Breast epithelium (tissue), 4 donors: ENCODE data around the gene FMNL2. TPM values are rescaled to one million over a fixed set of nuclear protein-coding genes. Genes with fewer than 3 reads are reported as not detected.

Source experiments
- DNase-seq, 2 donors: peaks; one replicate each; pipeline ENCODE4 v3.0.0-alpha.2; 2019; ENCODE audit warnings: low spot score in 2 of 2
- H3K27ac ChIP-seq, 2 donors: fragments of 200-600 bp; sonication (generic) in 1 of 2; one replicate each; pipeline ENCODE4 v1.5.1; 2016 to 2019; ENCODE audit warnings: mild to moderate bottlenecking in 1 of 2
- H3K27me3 ChIP-seq, 2 donors: fragments of 200-600 bp; sonication (generic) in 1 of 2; one replicate each; pipeline versions ENCODE4 v1.5.1 to v1.6.0; 2017 to 2019; ENCODE audit warnings: control low read depth in 1 of 2, mild to moderate bottlenecking in 1 of 2
- H3K36me3 ChIP-seq: fragments of 200-600 bp; one replicate; pipeline ENCODE4 v1.5.1; 2019
- H3K4me1 ChIP-seq, 2 donors: fragments of 200-600 bp; sonication (generic); one replicate each; pipeline ENCODE4 v1.5.1; 2016 to 2019; ENCODE audit warnings: control low read depth in 1 of 2
- H3K4me3 ChIP-seq, 3 donors: fragments of 200-600 bp; sonication (generic); 1 replicate in 2 of 3; 2 replicates in 1 of 3; pipeline ENCODE4 v1.5.1; 2016 to 2019; ENCODE audit warnings: mild to moderate bottlenecking in 3 of 3, moderate library complexity in 2 of 3
- H3K9me3 ChIP-seq, 2 donors: fragments of 200-600 bp; sonication (generic) in 1 of 2; one replicate each; pipeline ENCODE4 v1.5.1; 2016 to 2019; ENCODE audit warnings: control low read depth in 1 of 2
- POLR2A ChIP-seq: fragments of 450-650 bp; IDR thresholded peaks from one replicate; pipeline ENCODE4 v1.6.1; 2016; ENCODE audit warnings: antibody characterized with exemption, mild to moderate bottlenecking, moderate library complexity
- POLR2AphosphoS5 ChIP-seq, 3 donors: sonication (generic); formaldehyde crosslinking; IDR thresholded peaks; one replicate each; pipeline ENCODE4 v1.6.1; 2017; ENCODE audit warnings: antibody characterized with exemption in 3 of 3
- intact Hi-C: fragments of 100-400 bp; cut with DNase I; formaldehyde crosslinking; loops from one replicate; pipeline ENCODE4 v1.15.1; 2023; ENCODE audit warnings: low total_unique reads
- total RNA-seq, 3 donors: library from RNA; depleted of rRNA; stranded (reverse); fragments of >200 nt; gene quantifications; one replicate each; pipeline ENCODE4 v1.1.0, GENCODE V29; 2016
- TF ChIP-seq, protein P1 (sequence below), 3 donors: fragments of 450-650 bp; IDR thresholded peaks; one replicate each; pipeline ENCODE4 v1.5.1; 2016 to 2017; ENCODE audit warnings: antibody characterized with exemption in 3 of 3, mild to moderate bottlenecking in 3 of 3, moderate library complexity in 3 of 3

Gene FMNL2
- total RNA-seq, 3 donors from 2014 or later: 36.1 to 78.1 (median 40.0) TPM

DNA sequence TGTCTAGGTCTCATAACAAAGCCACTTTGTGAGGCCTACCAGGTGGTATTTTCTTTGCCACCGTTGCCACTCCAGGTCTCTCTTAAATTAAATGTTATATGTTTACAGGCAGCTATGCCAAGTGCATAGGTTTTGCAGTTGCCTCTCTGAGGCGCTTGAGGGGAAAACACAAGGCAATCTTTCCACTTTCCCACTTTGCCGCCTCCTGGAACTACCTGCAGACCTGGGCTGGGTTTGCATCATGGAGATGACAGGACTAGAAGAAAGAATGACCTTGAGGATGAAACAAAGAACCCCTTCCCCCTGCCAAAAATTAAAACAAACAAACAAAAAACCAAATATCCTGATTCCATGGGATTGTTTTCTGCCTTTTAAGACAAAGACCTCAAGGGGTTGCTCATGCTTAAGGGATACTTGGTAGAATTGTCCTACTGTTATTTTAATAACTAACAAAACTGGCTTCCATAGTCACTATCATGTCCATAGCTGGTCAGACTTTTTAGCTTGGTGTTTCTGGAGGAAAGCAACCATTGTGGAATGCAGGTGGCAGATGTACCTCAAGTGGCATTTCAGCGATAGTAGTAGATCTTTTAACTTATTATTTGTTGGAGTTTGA lies 222.4 kb downstream of the FMNL2 start:
- Histone ChIP-seq H3K4me1 (no peaks in the 10 kb centered on the region), H3K27me3 (no peaks in the 10 kb centered on the region), H3K27ac (no peak overlapping the region), H3K9me3 (no peaks in the 10 kb centered on the region), H3K36me3 (no peaks in the 10 kb centered on the region), H3K4me3 (no peak overlapping the region)
- DNase-seq: no peak
- TF ChIP-seq POLR2AphosphoS5 (IDR thresholded peaks at IDR 0.05) (no peak), POLR2A (no peak)
- TF ChIP-seq, protein P1, sequence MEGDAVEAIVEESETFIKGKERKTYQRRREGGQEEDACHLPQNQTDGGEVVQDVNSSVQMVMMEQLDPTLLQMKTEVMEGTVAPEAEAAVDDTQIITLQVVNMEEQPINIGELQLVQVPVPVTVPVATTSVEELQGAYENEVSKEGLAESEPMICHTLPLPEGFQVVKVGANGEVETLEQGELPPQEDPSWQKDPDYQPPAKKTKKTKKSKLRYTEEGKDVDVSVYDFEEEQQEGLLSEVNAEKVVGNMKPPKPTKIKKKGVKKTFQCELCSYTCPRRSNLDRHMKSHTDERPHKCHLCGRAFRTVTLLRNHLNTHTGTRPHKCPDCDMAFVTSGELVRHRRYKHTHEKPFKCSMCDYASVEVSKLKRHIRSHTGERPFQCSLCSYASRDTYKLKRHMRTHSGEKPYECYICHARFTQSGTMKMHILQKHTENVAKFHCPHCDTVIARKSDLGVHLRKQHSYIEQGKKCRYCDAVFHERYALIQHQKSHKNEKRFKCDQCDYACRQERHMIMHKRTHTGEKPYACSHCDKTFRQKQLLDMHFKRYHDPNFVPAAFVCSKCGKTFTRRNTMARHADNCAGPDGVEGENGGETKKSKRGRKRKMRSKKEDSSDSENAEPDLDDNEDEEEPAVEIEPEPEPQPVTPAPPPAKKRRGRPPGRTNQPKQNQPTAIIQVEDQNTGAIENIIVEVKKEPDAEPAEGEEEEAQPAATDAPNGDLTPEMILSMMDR (IDR thresholded peaks at IDR 0.05): no peak
- intact Hi-C loops: no loop called here

DNA sequence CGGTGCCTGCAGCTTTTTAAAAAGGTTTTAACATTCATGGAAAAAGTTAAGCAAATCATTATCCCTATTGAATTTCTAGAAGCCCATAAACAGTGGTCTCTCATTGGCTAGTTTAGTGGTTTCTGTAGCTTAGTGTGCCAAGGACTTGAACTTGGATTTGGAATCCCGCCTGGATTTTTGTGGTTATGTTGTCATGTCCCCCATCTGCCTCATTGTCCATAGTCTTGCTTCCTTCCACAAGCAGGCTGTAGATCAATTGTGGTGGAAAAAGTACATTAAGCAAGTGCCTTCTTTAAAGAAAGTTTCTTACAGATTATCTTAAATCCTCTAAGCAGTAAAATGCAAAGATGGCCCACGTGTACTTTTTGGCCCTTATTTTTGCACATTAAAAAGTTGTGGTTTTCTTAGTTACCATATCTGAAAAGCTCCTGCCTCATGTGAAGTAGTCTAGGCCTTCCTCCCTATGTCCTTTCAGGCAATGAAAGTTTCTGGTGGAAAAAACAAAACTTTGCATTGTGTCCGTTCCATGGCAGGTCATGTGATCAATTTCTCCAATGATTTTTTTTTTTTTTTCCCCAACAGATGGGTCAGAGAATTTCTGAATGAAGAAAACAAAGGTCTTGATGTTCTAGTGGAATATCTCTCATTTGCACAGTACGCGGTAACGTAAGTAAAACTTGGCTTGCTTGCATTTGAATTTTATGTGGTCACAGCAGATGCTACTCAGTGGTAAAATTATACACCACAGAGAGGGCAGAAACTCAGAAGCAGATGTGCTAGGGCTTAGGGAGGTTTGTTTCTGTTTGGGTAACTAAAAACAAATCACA lies 223.4 kb downstream of the FMNL2 start:
- no peak for DNase-seq
- H3K4me1 ChIP-seq: no peaks in the 10 kb centered on the region
- H3K36me3 ChIP-seq: no peaks in the 10 kb centered on the region
- no peak overlapping the region for H3K27ac ChIP-seq
- no peaks in the 10 kb centered on the region for H3K27me3 ChIP-seq
- intact Hi-C loops: no loop called here
- TF ChIP-seq POLR2AphosphoS5 (IDR thresholded peaks at IDR 0.05): no peak
- no peak for TF ChIP-seq POLR2A
- TF ChIP-seq, protein P1 (IDR thresholded peaks at IDR 0.05): no peak
- no peaks in the 10 kb centered on the region for H3K9me3 ChIP-seq
- H3K4me3 ChIP-seq: no peak overlapping the region

DNA sequence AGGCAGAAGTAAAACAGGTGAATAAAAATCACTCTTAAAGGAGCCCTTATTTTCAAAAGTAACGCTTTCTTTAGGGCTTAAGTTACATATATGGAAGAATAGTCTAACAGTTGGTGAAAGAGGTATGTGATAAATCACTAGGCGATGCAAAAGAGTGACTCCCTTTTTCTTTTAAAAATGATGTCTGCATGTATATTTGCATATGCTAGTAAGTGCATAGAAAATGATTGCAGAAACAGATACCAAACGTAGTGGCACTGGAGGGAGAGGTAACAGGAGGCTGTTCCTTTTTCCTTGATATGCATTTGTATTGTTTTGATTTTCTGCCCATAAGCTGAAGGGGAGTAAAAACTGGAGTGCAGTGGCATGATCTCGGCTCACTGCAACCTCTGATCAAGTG lies 224.0 kb downstream of the FMNL2 start:
- no peaks in the 10 kb centered on the region for H3K27me3 ChIP-seq
- H3K4me1 ChIP-seq: no peaks in the 10 kb centered on the region
- TF ChIP-seq POLR2A (no peak), POLR2AphosphoS5 (IDR thresholded peaks at IDR 0.05) (no peak)
- TF ChIP-seq, protein P1 (IDR thresholded peaks at IDR 0.05): no peak
- no peak for DNase-seq
- H3K27ac ChIP-seq: no peak overlapping the region
- intact Hi-C loops: no loop called here
- H3K36me3 ChIP-seq: no peaks in the 10 kb centered on the region
- H3K4me3 ChIP-seq: no peak overlapping the region
- H3K9me3 ChIP-seq: no peaks in the 10 kb centered on the region

DNA sequence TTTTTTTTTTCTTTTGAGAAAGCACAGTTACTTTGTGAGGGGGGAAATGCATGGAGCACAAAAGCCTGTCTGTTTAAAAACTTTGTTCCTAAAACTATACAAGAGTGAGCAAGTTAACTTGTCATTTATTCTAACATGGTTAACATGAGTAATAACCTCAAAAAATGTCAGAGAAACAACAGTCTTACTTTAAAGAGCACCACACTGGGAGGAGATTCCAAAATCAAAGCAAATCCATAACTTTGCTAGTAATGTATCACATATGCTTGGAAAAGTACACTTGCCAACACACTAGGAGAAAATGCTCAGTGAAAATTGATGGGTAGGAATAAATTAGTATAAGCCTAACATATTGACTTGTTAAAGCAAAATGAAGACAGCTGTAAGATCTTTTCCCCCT lies 225.2 kb downstream of the FMNL2 start:
- DNase-seq: no peak
- no peaks in the 10 kb centered on the region for H3K27me3 ChIP-seq
- no peak overlapping the region for H3K27ac ChIP-seq
- H3K36me3 ChIP-seq: no peaks in the 10 kb centered on the region
- intact Hi-C loops: no loop called here
- H3K9me3 ChIP-seq: no peaks in the 10 kb centered on the region
- TF ChIP-seq POLR2A: no peak
- TF ChIP-seq POLR2AphosphoS5 (IDR thresholded peaks at IDR 0.05): no peak
- TF ChIP-seq, protein P1 (IDR thresholded peaks at IDR 0.05): no peak
- no peak overlapping the region for H3K4me3 ChIP-seq
- no peaks in the 10 kb centered on the region for H3K4me1 ChIP-seq

DNA sequence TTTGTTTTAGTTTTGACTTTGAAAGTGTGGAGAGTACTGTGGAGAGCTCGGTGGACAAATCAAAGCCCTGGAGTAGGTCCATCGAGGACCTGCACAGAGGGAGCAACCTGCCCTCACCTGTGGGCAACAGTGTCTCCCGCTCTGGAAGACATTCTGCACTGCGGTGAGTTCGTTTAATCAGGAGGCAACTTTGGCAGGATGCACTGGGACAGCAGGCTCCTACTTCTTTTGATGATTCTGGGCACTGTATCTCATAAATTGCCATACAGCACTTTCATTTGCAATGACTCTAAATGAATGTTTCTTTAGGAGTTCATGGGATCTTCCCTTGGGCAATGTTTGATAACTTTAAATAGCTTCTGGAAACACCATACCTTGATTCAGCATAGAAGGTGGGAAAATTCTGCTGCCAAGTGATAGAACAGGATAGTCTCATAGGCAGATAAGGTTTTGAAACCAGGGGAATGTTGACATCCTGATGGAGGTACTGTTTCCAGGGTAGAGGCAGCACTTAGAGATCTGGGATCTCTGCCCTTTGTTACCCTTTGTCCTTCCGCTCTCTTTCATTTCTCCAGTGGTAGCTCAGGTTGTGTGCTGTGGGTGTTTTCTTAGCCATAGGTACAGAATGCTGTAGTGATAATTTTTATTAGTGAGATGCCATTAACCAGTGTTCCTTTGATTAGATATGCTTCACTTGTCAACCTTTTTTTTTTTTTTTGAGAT lies 226.1 kb downstream of the FMNL2 start:
- H3K9me3 ChIP-seq: no peaks in the 10 kb centered on the region
- TF ChIP-seq POLR2AphosphoS5 (IDR thresholded peaks at IDR 0.05) (no peak), POLR2A (no peak)
- TF ChIP-seq, protein P1 (IDR thresholded peaks at IDR 0.05): no peak
- DNase-seq: no peak
- no peak overlapping the region for H3K4me3 ChIP-seq
- H3K4me1 ChIP-seq: no peaks in the 10 kb centered on the region
- H3K27ac ChIP-seq: no peak overlapping the region
- intact Hi-C loops: no loop called here
- no peaks in the 10 kb centered on the region for H3K36me3 ChIP-seq
- H3K27me3 ChIP-seq: no peaks in the 10 kb centered on the region
